Inflammatory macrophage treated with lipopolysaccharide for 4 hours (primary cell): ENCODE measurements around the gene CTSF.
A peak's percentile ranks its signal among the peaks of the same experiment; 100 is the strongest.
"Not testable (repeated sequence)": the region's sequence is repeated elsewhere in the genome, so short reads cannot be mapped to it uniquely, and the experiment has no call there.

Source experiments
- DNase-seq: peaks from one replicate; pipeline ENCODE4 v3.0.0-alpha.2; 2020

CTSF gene

GRCh38 chr11:66557733-66558326, 10.6 kb downstream of the CTSF start:
- DNase-seq = no peak

- no peak for DNase-seq
These were observed 12.3 kb downstream of the CTSF start for GRCh38 chr11:66556086-66556485.

- no peak for DNase-seq
These were observed 13.0 kb downstream of the CTSF start for GRCh38 chr11:66555416-66555815.

- no peak for DNase-seq
These were observed 13.8 kb downstream of the CTSF start for GRCh38 chr11:66554602-66555001.

- DNase-seq = no peak
These were observed 17.5 kb downstream of the CTSF start for GRCh38 chr11:66550887-66551286.

GRCh38 chr11:66549696-66550095, 18.7 kb downstream of the CTSF start:
- DNase-seq = no peak

GRCh38 chr11:66548774-66549630, 19.4 kb downstream of the CTSF start:
- DNase-seq = no peak

- no peak for DNase-seq
These were observed 20.4 kb downstream of the CTSF start for GRCh38 chr11:66548041-66548440.

- no peak for DNase-seq
These were observed 20.8 kb downstream of the CTSF start for GRCh38 chr11:66547662-66548009.

GRCh38 chr11:66546966-66547661, 21.3 kb downstream of the CTSF start:
- DNase-seq = no peak

- DNase-seq = no peak
These were observed 21.9 kb downstream of the CTSF start, which contains the start of gene ACTN3 for GRCh38 chr11:66546368-66546965. Gene ACTN3, plus strand, starts transcription at chr11:66546903. Its CDS starts 35 bp downstream, at chr11:66546938.

- DNase-seq = peak; percentile 99
These were observed 22.6 kb downstream of the CTSF start, which contains the start of gene ZDHHC24 for GRCh38 chr11:66545701-66546367. Gene ZDHHC24, minus strand, starts transcription at chr11:66546048. Its CDS starts 45 bp downstream, at chr11:66546003.

GRCh38 chr11:66544952-66545351, 23.5 kb downstream of the CTSF start:
- DNase-seq = not testable (repeated sequence)

- peak; percentile 42 for DNase-seq
These were observed 24.9 kb downstream of the CTSF start for GRCh38 chr11:66543263-66544107.

- peak; percentile 36 for DNase-seq
These were observed 26.0 kb downstream of the CTSF start for GRCh38 chr11:66542362-66542761.

GRCh38 chr11:66541892-66542291, 26.5 kb downstream of the CTSF start:
- DNase-seq = no peak

GRCh38 chr11:66540598-66540997, 27.8 kb downstream of the CTSF start:
- not testable (repeated sequence) for DNase-seq

GRCh38 chr11:66539870-66540213, 28.6 kb downstream of the CTSF start:
- DNase-seq = no peak

- DNase-seq = no peak
These were observed 29.1 kb downstream of the CTSF start for GRCh38 chr11:66539170-66539869.

GRCh38 chr11:66532784-66533183, 35.6 kb downstream of the CTSF start:
- no peak for DNase-seq

- DNase-seq = no peak
These were observed 36.6 kb downstream of the CTSF start for GRCh38 chr11:66531841-66532240.
